Neuron (in vitro differentiated cells): Measurements from ENCODE around the gene PITPNM3.
"Not testable (repeated sequence)": the region's sequence is repeated elsewhere in the genome, so short reads cannot be mapped to it uniquely, and the experiment has no call there.

Experiments
- H2AFZ ChIP-seq: one replicate; pipeline ENCODE4 v1.6.1; 2013; ENCODE audit warnings: low read depth, mild to moderate bottlenecking, inconsistent platforms, low read length, moderate library complexity
- H3K27me3 ChIP-seq: one replicate; pipeline ENCODE4 v1.6.1; 2013; ENCODE audit warnings: low read length; ENCODE audit not compliant: insufficient read depth
- H3K36me3 ChIP-seq: one replicate; pipeline ENCODE4 v1.6.1; 2013; ENCODE audit warnings: low read length; ENCODE audit not compliant: insufficient read depth
- H3K4me1 ChIP-seq: one replicate; pipeline ENCODE4 v1.6.1; 2013; ENCODE audit warnings: low read length; ENCODE audit not compliant: insufficient read depth
- H3K4me3 ChIP-seq: 2 replicates; pipeline ENCODE4 v1.5.1; 2013; ENCODE audit warnings: mild to moderate bottlenecking, low read length, moderate library complexity
- H3K9me3 ChIP-seq: one replicate; pipeline ENCODE4 v1.6.1; 2013; ENCODE audit warnings: low read length

The PITPNM3 gene

DNA sequence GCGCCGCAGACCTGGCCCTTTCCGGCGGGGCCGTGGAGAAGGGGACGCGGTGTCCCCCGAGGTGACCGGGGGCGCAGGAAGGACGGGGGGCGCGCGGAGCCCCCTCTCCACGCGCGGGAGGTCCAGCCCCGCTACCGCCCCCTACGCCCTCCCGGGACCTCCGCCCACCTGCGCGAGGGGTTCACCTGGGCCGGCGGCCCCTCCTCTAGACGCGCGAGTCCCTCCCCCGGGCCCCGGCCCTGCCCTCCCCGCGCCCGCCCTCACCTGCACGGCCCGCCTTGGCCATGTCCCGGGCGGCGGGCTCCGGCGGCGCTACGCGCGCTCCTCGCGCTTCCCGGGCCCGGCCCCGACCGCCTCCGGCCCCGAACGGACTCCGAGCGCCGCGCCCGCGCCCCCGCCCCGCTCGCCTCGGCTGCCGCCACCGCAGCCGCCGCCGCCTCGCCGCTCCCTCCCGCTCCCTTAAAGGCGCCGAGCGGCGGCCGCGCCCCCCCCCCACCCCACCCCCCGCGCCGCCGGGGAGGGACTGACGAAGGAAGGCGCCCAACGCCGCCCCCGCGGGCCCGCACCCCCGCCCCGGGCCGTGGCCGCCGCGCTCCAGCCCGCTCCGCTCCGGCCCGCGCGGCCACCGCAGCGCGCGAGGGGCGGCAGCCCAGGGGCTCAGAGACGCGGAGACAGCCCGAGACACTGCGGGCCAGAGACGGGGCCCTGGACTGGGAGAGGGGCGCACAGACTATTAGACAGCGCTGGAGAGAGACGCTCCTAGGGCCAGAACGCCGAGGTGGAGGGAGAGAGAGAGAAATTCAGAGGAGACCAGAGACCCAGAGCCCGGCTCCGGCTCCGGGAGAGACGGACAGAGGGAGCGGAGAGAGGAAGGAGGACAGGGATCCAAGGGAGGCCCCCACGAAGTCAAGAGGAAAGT lies at the start of gene PITPNM3:
PITPNM3 (minus strand) TSS at position 435 of the 919 bp plus-strand sequence; CDS start at position 286, 149 bp downstream.
- Histone ChIP-seq H3K27me3 (peaks cover 13% of the 10 kb centered on the region), H3K4me3 (peak within 1 kb of the TSS; percentile 31), H2AFZ (peak within 1 kb of the TSS; percentile 66), H3K9me3 (no peaks in the 10 kb centered on the region), H3K36me3 (no peaks in the 10 kb centered on the region), H3K4me1 (peaks cover 16% of the 10 kb centered on the region)

DNA sequence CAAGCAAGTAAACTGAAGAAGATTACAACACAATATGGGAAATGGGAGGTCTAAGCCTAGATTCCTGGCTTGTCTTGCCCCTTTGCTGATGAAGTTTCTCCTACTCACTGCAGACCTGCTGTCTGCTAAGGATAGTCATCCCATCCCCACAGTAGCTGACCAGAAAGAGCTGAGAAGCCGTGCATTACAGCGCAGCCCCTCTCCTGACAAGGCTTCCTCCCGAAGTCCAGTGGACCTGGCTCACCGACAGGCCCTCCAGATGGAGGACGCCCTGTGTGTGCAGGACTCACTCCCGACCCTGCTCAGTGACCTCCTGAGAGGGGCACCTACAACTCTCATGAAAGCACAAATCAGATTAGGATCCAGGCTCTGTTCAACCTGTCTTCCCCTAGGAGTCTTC lies 48.8 kb upstream of the PITPNM3 start:
- H3K9me3 ChIP-seq = no peaks in the 10 kb centered on the region
- H3K27me3 ChIP-seq = no peaks in the 10 kb centered on the region
- H3K4me1 ChIP-seq = no peaks in the 10 kb centered on the region
- peaks cover 88% of the 10 kb centered on the region for H3K36me3 ChIP-seq
- no peak overlapping the region for H2AFZ ChIP-seq
- H3K4me3 ChIP-seq = no peak overlapping the region

DNA sequence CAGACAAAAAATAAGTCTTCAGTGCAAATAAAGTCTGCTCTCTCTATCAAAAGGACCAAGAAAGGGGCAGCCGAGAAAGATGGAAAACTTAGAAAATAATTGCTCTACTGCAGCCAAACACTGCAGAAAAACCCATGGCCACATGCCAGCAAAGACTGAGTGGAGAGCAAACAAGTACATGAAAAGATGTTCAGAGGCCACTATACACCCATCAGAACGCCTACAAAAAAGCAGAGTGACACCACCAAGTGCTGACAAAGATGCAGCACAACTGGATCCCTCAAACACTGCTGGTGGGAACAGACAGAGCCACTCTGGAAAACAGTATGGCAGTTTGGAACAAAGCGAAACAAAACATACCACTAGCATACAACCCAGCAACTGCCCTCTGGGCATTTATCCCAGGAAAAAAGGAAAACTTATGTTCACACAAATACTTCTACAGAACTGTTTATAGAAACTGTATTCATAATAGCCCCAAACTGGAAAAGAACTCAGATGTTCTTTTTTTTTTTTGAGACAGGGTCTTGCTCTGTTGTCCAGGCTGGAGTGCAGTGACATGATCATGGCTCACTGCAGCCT lies 47.5 kb upstream of the PITPNM3 start:
- Histone ChIP-seq H3K4me3 (no peak overlapping the region), H3K9me3 (no peaks in the 10 kb centered on the region), H3K36me3 (peaks cover 85% of the 10 kb centered on the region), H3K27me3 (no peaks in the 10 kb centered on the region), H2AFZ (no peak overlapping the region), H3K4me1 (no peaks in the 10 kb centered on the region)

GRCh38 chr17:6602141-6602540 lies 45.8 kb upstream of the PITPNM3 start:
- Histone ChIP-seq H3K4me1 (no peaks in the 10 kb centered on the region), H3K27me3 (no peaks in the 10 kb centered on the region), H3K36me3 (peaks cover 84% of the 10 kb centered on the region), H3K9me3 (no peaks in the 10 kb centered on the region), H3K4me3 (no peak overlapping the region), H2AFZ (no peak overlapping the region)

DNA sequence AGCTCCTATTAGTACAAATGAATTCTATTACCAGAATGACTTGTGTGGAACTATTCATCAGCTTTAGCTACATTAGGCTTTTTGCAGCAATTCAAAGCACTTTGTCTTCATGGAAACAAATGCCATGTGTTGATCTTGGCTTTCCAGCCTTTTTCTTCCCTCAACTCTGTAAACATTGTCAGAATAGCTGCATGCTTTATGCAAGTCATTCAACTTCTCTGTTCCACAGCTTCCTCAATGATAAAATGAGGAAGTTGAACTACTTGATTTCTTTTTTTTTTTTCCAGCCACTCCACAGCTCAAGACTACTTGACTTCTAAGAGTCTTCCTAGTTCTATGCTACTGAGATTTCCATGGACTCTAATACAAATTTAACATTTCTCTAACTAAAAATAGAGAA lies 43.0 kb upstream of the PITPNM3 start:
- no peaks in the 10 kb centered on the region for H3K4me1 ChIP-seq
- H2AFZ ChIP-seq = no peak overlapping the region
- peaks cover 85% of the 10 kb centered on the region for H3K36me3 ChIP-seq
- H3K9me3 ChIP-seq = no peaks in the 10 kb centered on the region
- no peaks in the 10 kb centered on the region for H3K27me3 ChIP-seq
- H3K4me3 ChIP-seq = no peak overlapping the region

GRCh38 chr17:6597727-6598126 lies 41.4 kb upstream of the PITPNM3 start:
- Histone ChIP-seq H3K9me3 (no peaks in the 10 kb centered on the region), H3K36me3 (peaks cover 85% of the 10 kb centered on the region), H3K27me3 (no peaks in the 10 kb centered on the region), H3K4me1 (no peaks in the 10 kb centered on the region), H2AFZ (no peak overlapping the region), H3K4me3 (no peak overlapping the region)

GRCh38 chr17:6596941-6597340 lies 40.6 kb upstream of the PITPNM3 start:
- Histone ChIP-seq H3K36me3 (peaks cover 88% of the 10 kb centered on the region), H3K9me3 (no peaks in the 10 kb centered on the region), H3K4me3 (no peak overlapping the region), H2AFZ (no peak overlapping the region), H3K4me1 (no peaks in the 10 kb centered on the region), H3K27me3 (no peaks in the 10 kb centered on the region)

- Histone ChIP-seq H2AFZ (no peak overlapping the region), H3K4me1 (no peaks in the 10 kb centered on the region), H3K9me3 (no peaks in the 10 kb centered on the region), H3K4me3 (no peak overlapping the region), H3K36me3 (peaks cover 92% of the 10 kb centered on the region), H3K27me3 (no peaks in the 10 kb centered on the region)
These were observed 40.2 kb upstream of the PITPNM3 start for GRCh38 chr17:6596511-6596910.

DNA sequence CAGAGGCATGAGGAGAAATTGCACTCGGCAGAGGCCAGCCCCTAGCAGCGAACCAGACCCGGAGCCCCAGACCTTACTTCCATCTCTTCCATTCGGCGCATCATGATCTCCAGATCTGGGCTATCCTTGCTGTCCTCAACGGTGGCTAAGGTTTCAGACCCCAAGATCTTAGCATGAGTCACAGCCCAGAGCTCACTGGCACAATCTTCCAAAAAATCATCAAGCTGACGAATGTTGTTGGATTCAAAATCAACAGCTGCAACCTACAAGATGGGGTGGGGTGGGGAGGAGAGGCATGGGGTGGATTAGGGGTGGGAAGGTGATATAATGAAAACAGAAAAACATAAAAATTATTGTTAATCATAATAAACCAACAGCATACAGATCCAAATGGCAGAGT lies 39.7 kb upstream of the PITPNM3 start:
- H3K4me1 ChIP-seq = no peaks in the 10 kb centered on the region
- H3K9me3 ChIP-seq = no peaks in the 10 kb centered on the region
- H3K36me3 ChIP-seq = peaks cover 93% of the 10 kb centered on the region
- H3K4me3 ChIP-seq = no peak overlapping the region
- H3K27me3 ChIP-seq = no peaks in the 10 kb centered on the region
- no peak overlapping the region for H2AFZ ChIP-seq

GRCh38 chr17:6593371-6593770 lies 37.0 kb upstream of the PITPNM3 start:
- not testable (repeated sequence) for H3K27me3 ChIP-seq, H3K4me3 ChIP-seq, H3K4me1 ChIP-seq, H3K9me3 ChIP-seq, H2AFZ ChIP-seq
- peaks cover 95% of the 10 kb centered on the region for H3K36me3 ChIP-seq

- peaks cover 3% of the 10 kb centered on the region for H3K9me3 ChIP-seq
- no peaks in the 10 kb centered on the region for H3K4me1 ChIP-seq
- no peak overlapping the region for H3K4me3 ChIP-seq
- H3K27me3 ChIP-seq = no peaks in the 10 kb centered on the region
- peaks cover 95% of the 10 kb centered on the region for H3K36me3 ChIP-seq
- no peak overlapping the region for H2AFZ ChIP-seq
These were observed 35.8 kb upstream of the PITPNM3 start for GRCh38 chr17:6592173-6592572.

- peaks cover 95% of the 10 kb centered on the region for H3K36me3 ChIP-seq
- no peak overlapping the region for H3K4me3 ChIP-seq
- no peak overlapping the region for H2AFZ ChIP-seq
- H3K4me1 ChIP-seq = no peaks in the 10 kb centered on the region
- peaks cover 3% of the 10 kb centered on the region for H3K9me3 ChIP-seq
- H3K27me3 ChIP-seq = no peaks in the 10 kb centered on the region
These were observed 35.3 kb upstream of the PITPNM3 start for GRCh38 chr17:6591599-6592158.

- Histone ChIP-seq H3K4me1 (no peaks in the 10 kb centered on the region), H3K4me3 (no peak overlapping the region), H3K27me3 (no peaks in the 10 kb centered on the region), H2AFZ (no peak overlapping the region), H3K9me3 (peaks cover 16% of the 10 kb centered on the region), H3K36me3 (peaks cover 94% of the 10 kb centered on the region)
These were observed 33.1 kb upstream of the PITPNM3 start for GRCh38 chr17:6589266-6589946.
